ENCODE results near the gene DNAJC5. TPM values are rescaled to one million over a fixed set of nuclear protein-coding genes. Genes with fewer than 3 reads are reported as not detected.

Gene DNAJC5
- total and polyA plus RNA-seq, 2 donors (not counting 3 experiments of a cell fraction or from before 2014, with no cell fraction given): 44.7 to 60.3 TPM

DNA sequence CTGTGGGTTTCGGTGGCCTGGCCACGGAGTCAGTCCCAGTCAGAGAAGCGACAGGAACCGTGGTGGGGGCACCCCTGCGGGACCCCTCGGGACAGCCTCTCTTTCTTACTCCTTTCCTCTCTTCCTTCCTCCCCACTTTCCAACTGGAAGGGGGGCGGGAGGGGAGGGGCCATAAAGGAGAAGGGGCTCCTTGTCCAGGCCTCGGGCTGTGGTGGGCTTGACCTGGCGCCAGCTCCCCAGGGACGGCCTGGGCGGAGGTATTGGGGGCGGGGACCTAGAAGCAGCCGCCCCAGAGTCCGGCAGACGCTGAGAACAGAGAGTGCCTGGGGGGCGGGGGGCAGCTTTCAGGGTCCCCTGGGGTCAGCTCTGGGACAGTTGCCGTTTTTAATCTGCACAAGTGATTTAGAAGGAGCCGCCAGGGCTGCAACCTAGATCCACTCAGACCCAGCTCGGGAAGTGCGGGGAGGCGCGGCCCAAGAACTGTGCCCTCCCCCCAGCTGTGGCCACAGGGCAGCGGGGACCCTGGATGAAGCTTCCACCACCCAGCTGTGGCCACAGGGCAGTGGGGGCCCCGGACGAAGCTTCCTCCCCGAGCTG lies 40.1 kb upstream of the DNAJC5 start:
- Histone ChIP-seq H2AFZ (ENCODE audit: low read depth, low read length) (peak overlapping the region; percentile 3), H3K79me2 (ENCODE audit: control insufficient read depth, insufficient read depth, low read length) (no peaks in the 10 kb centered on the region), H3K36me3 (ENCODE audit: control insufficient read depth in 2 of 2, extremely low read depth in 1 of 2, insufficient read depth in 2 of 2, low read length in 2 of 2) (no peaks in the 10 kb centered on the region), H3K4me1 (ENCODE audit: control insufficient read depth, extremely low read depth, insufficient read depth, low read length) (peaks cover 23% of the 10 kb centered on the region), H3K27ac (ENCODE audit: insufficient read depth, low read depth, low read length) (no peak overlapping the region), H4K20me1 (replicated peaks; ENCODE audit: control insufficient read depth, extremely low read depth, insufficient read depth, low read length) (no peaks in the 10 kb centered on the region), H3K9me1 (replicated peaks; ENCODE audit: control insufficient read depth, extremely low read depth, insufficient read depth, low read length) (no peaks in the 10 kb centered on the region), H3K9ac (replicated peaks; ENCODE audit: extremely low read depth, insufficient read depth, low read length) (no peak overlapping the region), H3K27me3 (ENCODE audit: control insufficient read depth in 2 of 2, insufficient read depth in 2 of 2, low read length in 2 of 2) (peaks cover 0 to 5% of the 10 kb centered on the region in 2 experiments), H3K4me3 (replicated peaks in 1 of 3; ENCODE audit: insufficient read depth in 1 of 3, low read depth in 1 of 3, low read length in 3 of 3) (peak overlapping the region in 1 of 3 experiments; percentile 3), H3K9me3 (replicated peaks; ENCODE audit: control insufficient read depth, insufficient read depth, low read length) (no peaks in the 10 kb centered on the region), H3K4me2 (ENCODE audit: insufficient read depth, low read length) (no peak overlapping the region)
- DNase-seq (ENCODE audit: low read depth, low spot score): no peak
- dilution Hi-C loops (cut with MboI; ENCODE audit: extremely low pct_ligation_motif_present, low sequenced_read_pairs) (no loop called here), intact Hi-C loops (cut with micrococcal nuclease) (no loop called here)
- ChIA-PET POLR2A (interaction anchor here (0.6 kb wide), 1 partner anchor 265 kb away, joined by 4 read pairs; no protein-coding TSS in a partner anchor), CTCF (interaction anchor here (0.9 to 3.4 kb wide), 3 partner anchors 9 to 81 kb away, joined by 3 to 12 read pairs (median 5); no protein-coding TSS in a partner anchor)
- no TSS peak for BruUV-seq (replicated peaks)
- no peak for TF ChIP-seq FOS (IDR thresholded peaks at IDR 0.05; ENCODE audit: borderline replicate concordance, insufficient read depth, low read length)
- TF ChIP-seq JUN (IDR thresholded peaks at IDR 0.05; ENCODE audit: borderline replicate concordance, insufficient read depth, insufficient read length, low read depth): no peak
- no peak for TF ChIP-seq MYC (IDR thresholded peaks at IDR 0.05; ENCODE audit: low read depth, low read length)
- TF ChIP-seq, protein P1, sequence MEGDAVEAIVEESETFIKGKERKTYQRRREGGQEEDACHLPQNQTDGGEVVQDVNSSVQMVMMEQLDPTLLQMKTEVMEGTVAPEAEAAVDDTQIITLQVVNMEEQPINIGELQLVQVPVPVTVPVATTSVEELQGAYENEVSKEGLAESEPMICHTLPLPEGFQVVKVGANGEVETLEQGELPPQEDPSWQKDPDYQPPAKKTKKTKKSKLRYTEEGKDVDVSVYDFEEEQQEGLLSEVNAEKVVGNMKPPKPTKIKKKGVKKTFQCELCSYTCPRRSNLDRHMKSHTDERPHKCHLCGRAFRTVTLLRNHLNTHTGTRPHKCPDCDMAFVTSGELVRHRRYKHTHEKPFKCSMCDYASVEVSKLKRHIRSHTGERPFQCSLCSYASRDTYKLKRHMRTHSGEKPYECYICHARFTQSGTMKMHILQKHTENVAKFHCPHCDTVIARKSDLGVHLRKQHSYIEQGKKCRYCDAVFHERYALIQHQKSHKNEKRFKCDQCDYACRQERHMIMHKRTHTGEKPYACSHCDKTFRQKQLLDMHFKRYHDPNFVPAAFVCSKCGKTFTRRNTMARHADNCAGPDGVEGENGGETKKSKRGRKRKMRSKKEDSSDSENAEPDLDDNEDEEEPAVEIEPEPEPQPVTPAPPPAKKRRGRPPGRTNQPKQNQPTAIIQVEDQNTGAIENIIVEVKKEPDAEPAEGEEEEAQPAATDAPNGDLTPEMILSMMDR (IDR thresholded peaks at IDR 0.05; ENCODE audit: extremely low read depth in 1 of 2, insufficient read depth in 1 of 2, low read depth in 1 of 2, low read length in 2 of 2): no peak
- no peak for TF ChIP-seq POLR2AphosphoS5 (IDR thresholded peaks at IDR 0.05; ENCODE audit: insufficient read depth, low read depth, low read length)
- TF ChIP-seq EZH2 (IDR thresholded peaks at IDR 0.05; ENCODE audit: borderline replicate concordance, low read depth, low read length, severe bottlenecking): no peak
- no peak for TF ChIP-seq MAX (IDR thresholded peaks at IDR 0.05; ENCODE audit: insufficient read depth, insufficient read length)
- no peak for TF ChIP-seq POLR2A (IDR thresholded peaks at IDR 0.05; ENCODE audit: low read depth, low read length)
- no peak for TF ChIP-seq GATA2 (IDR thresholded peaks at IDR 0.05; ENCODE audit: insufficient read depth, insufficient read length, low read depth, low read length)
- peak; percentile 37 for FAIRE-seq
